Fibroblast of lung (primary cell): ENCODE data around the gene LCE1C.

ENCODE experiments used
- CTCF ChIP-seq, 2 donors: IDR thresholded peaks in 1 of 2; conservative IDR thresholded peaks in 1 of 2; 1 replicate in 1 of 2; 2 replicates in 1 of 2; pipeline ENCODE4 v1.5.1; 2011 to 2012; ENCODE audit warnings: low read length in 2 of 2, control low read depth in 1 of 2, inconsistent platforms in 1 of 2, low read depth in 1 of 2, mild to moderate bottlenecking in 1 of 2
- EZH2 ChIP-seq: IDR thresholded peaks from 2 replicates; pipeline ENCODE4 v1.5.1; 2012; ENCODE audit warnings: low read length, control low read depth, mild to moderate bottlenecking; ENCODE audit errors: missing control alignments

GRCh38 chr1:152811050-152811449, 4.6 kb upstream of the LCE1C start:
- TF ChIP-seq CTCF (conservative IDR thresholded peaks at IDR 0.05 in 1 of 2, IDR thresholded peaks at IDR 0.05 in 1 of 2; ENCODE audit: low read depth in 1 of 2, low read length in 2 of 2) (no peak), EZH2 (no peak)
